Endothelial cell of umbilical vein (primary cell): ENCODE measurements around the gene TRIM47.

ENCODE experiments used
- CTCF ChIP-seq, 2 donors: IDR thresholded peaks; 1 replicate in 1 of 2; 2 replicates in 1 of 2; pipeline ENCODE4 v1.5.1; 2011; ENCODE audit warnings: low read length in 2 of 2, mild to moderate bottlenecking in 2 of 2, moderate library complexity in 2 of 2, control low read depth in 1 of 2, inconsistent platforms in 1 of 2, low read depth in 1 of 2; ENCODE audit not compliant: insufficient read depth in 1 of 2; ENCODE audit errors: extremely low read depth in 1 of 2
- EZH2 ChIP-seq: IDR thresholded peaks from 2 replicates; pipeline ENCODE4 v1.6.1; 2012; ENCODE audit warnings: borderline replicate concordance, low read depth, mild to moderate bottlenecking, moderate library complexity, low read length, inconsistent platforms; ENCODE audit not compliant: severe bottlenecking
- MAX ChIP-seq: IDR thresholded peaks from 2 replicates; pipeline ENCODE4 v1.6.1; 2011; ENCODE audit not compliant: insufficient read depth, insufficient read length
- POLR2A ChIP-seq: IDR thresholded peaks from 2 replicates; pipeline ENCODE4 v1.6.1; 2012; ENCODE audit warnings: low read depth, mild to moderate bottlenecking, control low read depth, low read length
- POLR2AphosphoS5 ChIP-seq: IDR thresholded peaks from 2 replicates; pipeline ENCODE4 v1.6.1; 2012; ENCODE audit warnings: low read depth, mild to moderate bottlenecking, control low read depth, low read length, moderate library complexity; ENCODE audit not compliant: insufficient read depth

- TF ChIP-seq CTCF (IDR thresholded peaks at IDR 0.05; ENCODE audit: extremely low read depth in 1 of 2, insufficient read depth in 1 of 2, low read depth in 1 of 2, low read length in 2 of 2) = no peak
- TF ChIP-seq EZH2 = no peak
- TF ChIP-seq MAX = no peak
- no peak for TF ChIP-seq POLR2A
- no peak for TF ChIP-seq POLR2AphosphoS5
Observed at GRCh38 chr17:75829747-75830146, 48.6 kb downstream of the TRIM47 start.
